GM12872 (cell line): ENCODE measurements around the gene NPAS3.

Experiments used
- CTCF ChIP-seq: IDR thresholded peaks from 3 replicates; pipeline ENCODE4 v1.5.1; 2011; ENCODE audit warnings: low read depth, mild to moderate bottlenecking, low read length, moderate library complexity; ENCODE audit not compliant: insufficient read depth

Gene NPAS3

GRCh38 chr14:33715227-33715528 lies 776.5 kb downstream of the NPAS3 start:
- TF ChIP-seq CTCF = no peak

GRCh38 chr14:33716921-33717320 lies 778.2 kb downstream of the NPAS3 start:
- TF ChIP-seq CTCF = no peak

GRCh38 chr14:33717866-33718265 lies 779.2 kb downstream of the NPAS3 start:
- TF ChIP-seq CTCF = no peak

GRCh38 chr14:33720284-33720787 lies 781.7 kb downstream of the NPAS3 start:
- TF ChIP-seq CTCF = no peak

- no peak for TF ChIP-seq CTCF
Observed at GRCh38 chr14:33726685-33727084, 788.0 kb downstream of the NPAS3 start.

GRCh38 chr14:33727606-33728005 lies 788.9 kb downstream of the NPAS3 start:
- no peak for TF ChIP-seq CTCF

GRCh38 chr14:33728010-33728498 lies 789.4 kb downstream of the NPAS3 start:
- no peak for TF ChIP-seq CTCF

GRCh38 chr14:33730156-33730555 lies 791.5 kb downstream of the NPAS3 start:
- TF ChIP-seq CTCF = no peak
